Uterus (tissue), 4 donors: ENCODE data around the gene NENF. TPM values are rescaled to one million over a fixed set of nuclear protein-coding genes. Genes with fewer than 3 reads are reported as not detected.

Source experiments
- DNase-seq, 2 donors: peaks; one replicate each; pipeline ENCODE4 v3.0.0-alpha.2; 2019 to 2020
- H3K27ac ChIP-seq, 2 donors: fragments of 200-600 bp; sonication (generic); 1 replicate in 1 of 2; 2 replicates in 1 of 2; pipeline ENCODE4 v1.5.1; 2016 to 2018
- H3K27me3 ChIP-seq, 2 donors: fragments of 200-600 bp; sonication (generic); one replicate each; pipeline ENCODE4 v1.5.1; 2018 to 2019; ENCODE audit warnings: control low read depth in 1 of 2
- H3K36me3 ChIP-seq, 2 donors: fragments of 200-600 bp; sonication (generic); one replicate each; pipeline ENCODE4 v1.5.1; 2019; ENCODE audit warnings: control low read depth in 1 of 2
- H3K4me1 ChIP-seq, 2 donors: fragments of 200-600 bp; sonication (generic); one replicate each; pipeline ENCODE4 v1.5.1; 2018 to 2019; ENCODE audit warnings: control low read depth in 1 of 2
- H3K4me3 ChIP-seq, 2 donors: fragments of 200-600 bp; sonication (generic); 1 replicate in 1 of 2; 2 replicates in 1 of 2; pipeline ENCODE4 v1.5.1; 2018 to 2019; ENCODE audit warnings: mild to moderate bottlenecking in 1 of 2
- H3K9me3 ChIP-seq, 2 donors: fragments of 200-600 bp; sonication (generic); one replicate each; pipeline ENCODE4 v1.5.1; 2019; ENCODE audit warnings: control low read depth in 1 of 2
- CTCF ChIP-seq, 4 experiments: fragments of 200-600 bp in 2 of 4; fragments of 450-650 bp in 2 of 4; sonication (generic) in 2 of 4; IDR thresholded peaks; one replicate each; pipeline ENCODE4 v1.5.1; 2016 to 2019; ENCODE audit warnings: antibody characterized with exemption in 4 of 4, mild to moderate bottlenecking in 2 of 4, moderate library complexity in 1 of 4
- POLR2A ChIP-seq, 2 donors: fragments of 450-650 bp; IDR thresholded peaks; one replicate each; pipeline ENCODE4 v1.6.1; 2016; ENCODE audit warnings: antibody characterized with exemption in 2 of 2, mild to moderate bottlenecking in 1 of 2, moderate library complexity in 1 of 2
- intact Hi-C: fragments of 100-400 bp; cut with DNase I; formaldehyde crosslinking; loops from one replicate; pipeline ENCODE4 v1.15.1; 2023; ENCODE audit warnings: low total_unique reads
- total RNA-seq, 4 donors: library from RNA; depleted of rRNA in 3 of 4; stranded (reverse); fragments of >200 nt in 3 of 4; gene quantifications; one replicate each; pipeline versions ENCODE4 v1.1.0 to v1.2.4, GENCODE V29; 2014 to 2023
- donor health status: DM: yes; HTN: yes; CAD: no.

Gene NENF
- total RNA-seq, 4 donors from 2014 or later, result 35.0 to 180 (median 122) TPM

GRCh38 chr1:212460376-212460775 is 27.7 kb downstream of the NENF start:
- Histone ChIP-seq H3K4me3 (no peak overlapping the region), H3K27ac (no peak overlapping the region), H3K27me3 (no peaks in the 10 kb centered on the region), H3K9me3 (no peaks in the 10 kb centered on the region), H3K4me1 (no peaks in the 10 kb centered on the region), H3K36me3 (no peaks in the 10 kb centered on the region)
- TF ChIP-seq POLR2A (IDR thresholded peaks at IDR 0.05), result no peak
- no peak for TF ChIP-seq CTCF (IDR thresholded peaks at IDR 0.05)
- DNase-seq, result no peak
- intact Hi-C loops, result no loop called here

GRCh38 chr1:212461916-212462660 is 29.4 kb downstream of the NENF start:
- H3K4me3 ChIP-seq, result no peak overlapping the region

GRCh38 chr1:212463565-212464285 is 31.0 kb downstream of the NENF start:
- Histone ChIP-seq H3K4me1 (no peaks in the 10 kb centered on the region), H3K27me3 (no peaks in the 10 kb centered on the region), H3K9me3 (no peaks in the 10 kb centered on the region), H3K4me3 (no peak overlapping the region), H3K27ac (no peak overlapping the region), H3K36me3 (no peaks in the 10 kb centered on the region)
- no peak for TF ChIP-seq CTCF (IDR thresholded peaks at IDR 0.05)
- no peak for TF ChIP-seq POLR2A (IDR thresholded peaks at IDR 0.05)
- no peak for DNase-seq
- intact Hi-C loops, result no loop called here

More at GRCh38 chr1:212461916-212462660, 29.4 kb downstream of the NENF start:
- no peaks in the 10 kb centered on the region for H3K4me1 ChIP-seq
- H3K27me3 ChIP-seq, result no peaks in the 10 kb centered on the region
- H3K27ac ChIP-seq, result no peak overlapping the region
- TF ChIP-seq CTCF (IDR thresholded peaks at IDR 0.05), result no peak
- TF ChIP-seq POLR2A (IDR thresholded peaks at IDR 0.05), result no peak
- no peaks in the 10 kb centered on the region for H3K9me3 ChIP-seq
- no peak for DNase-seq
- intact Hi-C loops, result no loop called here
- H3K36me3 ChIP-seq, result no peaks in the 10 kb centered on the region

- Histone ChIP-seq H3K36me3 (no peaks in the 10 kb centered on the region), H3K9me3 (no peaks in the 10 kb centered on the region), H3K27me3 (no peaks in the 10 kb centered on the region), H3K4me1 (peaks cover 0 to 5% of the 10 kb centered on the region in 2 donors), H3K4me3 (no peak overlapping the region), H3K27ac (no peak overlapping the region)
- TF ChIP-seq POLR2A (IDR thresholded peaks at IDR 0.05) (no peak), CTCF (IDR thresholded peaks at IDR 0.05) (no peak)
- intact Hi-C loops, result no loop called here
- no peak for DNase-seq
Measured at GRCh38 chr1:212465311-212465710, 32.6 kb downstream of the NENF start.

- TF ChIP-seq POLR2A (IDR thresholded peaks at IDR 0.05), result no peak
- no peak for TF ChIP-seq CTCF (IDR thresholded peaks at IDR 0.05)
- intact Hi-C loops, result no loop called here
- Histone ChIP-seq H3K36me3 (no peaks in the 10 kb centered on the region), H3K27me3 (no peaks in the 10 kb centered on the region), H3K4me3 (no peak overlapping the region), H3K9me3 (no peaks in the 10 kb centered on the region), H3K27ac (no peak overlapping the region), H3K4me1 (peaks cover 0 to 9% of the 10 kb centered on the region in 2 donors)
- DNase-seq, result no peak
Measured at GRCh38 chr1:212466437-212466836, 33.7 kb downstream of the NENF start.
